ENCODE results near the gene CLEC4F. TPM values are rescaled to one million over a fixed set of nuclear protein-coding genes. Genes with fewer than 3 reads are reported as not detected.

CLEC4F gene
- polyA plus RNA-seq, 2 donors = 0.14 to 0.51 TPM

DNA sequence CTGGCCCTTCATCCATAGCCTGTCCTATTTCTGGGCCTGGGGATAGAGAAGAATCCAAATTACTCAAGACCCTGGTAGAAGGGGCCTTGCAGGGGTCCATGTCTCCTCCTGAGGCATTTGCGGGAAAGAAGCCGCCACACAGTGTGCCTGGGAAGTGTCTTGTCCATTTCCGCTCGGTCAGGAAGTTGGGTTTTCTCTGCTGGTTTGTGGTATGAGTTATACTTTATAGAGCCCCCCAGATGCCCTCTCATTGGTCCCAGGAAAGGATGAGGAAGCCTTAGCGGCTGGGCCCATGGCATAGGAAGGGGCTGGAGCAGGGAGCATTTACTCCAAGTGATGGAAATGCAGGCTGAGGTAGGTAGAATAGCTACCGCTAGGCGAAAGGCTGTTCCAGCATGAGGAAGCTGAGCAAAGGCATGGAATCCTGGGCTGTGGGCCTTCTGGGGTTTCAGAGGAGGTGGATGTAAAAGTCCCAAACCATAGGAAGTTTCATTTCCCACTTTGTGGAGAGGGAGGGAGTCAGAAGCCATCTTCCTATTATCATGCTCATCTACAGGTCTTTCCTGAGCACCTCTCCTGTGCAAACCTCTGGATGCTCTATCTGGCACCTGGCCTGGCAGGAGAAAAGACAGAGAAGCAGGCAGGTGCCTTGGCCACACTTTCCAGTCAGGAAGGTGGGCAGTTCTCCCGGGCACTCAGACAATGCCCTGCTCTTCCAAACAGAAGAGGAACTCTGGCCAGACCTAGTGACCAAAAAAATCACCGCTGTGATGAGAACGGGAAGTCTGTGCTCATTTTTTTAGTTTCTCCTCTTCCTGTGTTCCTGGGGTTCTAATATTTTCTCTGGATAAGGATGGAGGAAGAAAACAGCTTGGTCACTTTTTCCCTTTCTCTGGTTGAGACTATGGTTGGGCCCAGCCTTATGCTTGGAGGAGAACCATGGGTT, 17.9 kb upstream of the CLEC4F start:
- H3K4me1 ChIP-seq (ENCODE audit: control insufficient read depth in 2 of 2, insufficient read depth in 2 of 2, low read length in 1 of 2) = no peaks in the 10 kb centered on the region
- 82 to 84% methylated on average over 10 of the region's 10 CpGs for WGBS, 2 donors
- no peak overlapping the region for H3K4me3 ChIP-seq (ENCODE audit: low read depth in 1 of 2, low read length in 2 of 2)
- no peak overlapping the region for H3K27ac ChIP-seq (ENCODE audit: low read depth in 2 of 2, low read length in 1 of 2)
- no peaks in the 10 kb centered on the region for H3K36me3 ChIP-seq (ENCODE audit: control insufficient read depth in 2 of 2, insufficient read depth in 2 of 2, low read length in 1 of 2)
- H3K27me3 ChIP-seq (ENCODE audit: control insufficient read depth in 1 of 2, insufficient read depth in 2 of 2, low read length in 2 of 2) = no peaks in the 10 kb centered on the region
- H3K9me3 ChIP-seq (ENCODE audit: control insufficient read depth in 2 of 2, insufficient read depth in 1 of 2, low read depth in 1 of 2, low read length in 1 of 2) = no peaks in the 10 kb centered on the region

DNA sequence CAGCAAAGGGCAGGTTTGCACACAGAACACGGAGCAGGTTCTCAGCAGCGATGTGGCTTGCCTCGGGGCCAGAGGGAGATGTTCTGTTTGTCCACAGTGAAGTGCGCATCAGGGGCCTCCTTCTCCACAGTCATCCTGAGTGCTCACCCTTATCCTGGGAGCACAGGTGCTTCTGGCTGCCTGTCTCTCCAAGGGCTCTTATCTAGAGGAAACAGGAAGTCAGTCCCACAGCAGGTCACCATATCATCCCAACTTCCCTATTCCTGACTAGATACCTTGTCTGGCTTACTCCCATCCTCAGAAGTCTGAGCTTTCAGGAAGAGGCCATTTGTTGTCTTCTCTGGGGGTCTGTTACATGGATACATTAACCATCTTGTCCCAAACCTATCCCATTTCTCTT, 15.2 kb upstream of the CLEC4F start, which contains the start of gene CD207:
Gene CD207 (minus strand): TSS at position 174 of the 400 bp plus-strand sequence. CDS start 40 bp downstream, at position 134.
- Histone ChIP-seq H3K4me3 (ENCODE audit: low read depth in 1 of 2, low read length in 2 of 2) (no peak within 1 kb of the TSS), H3K27ac (ENCODE audit: low read depth in 2 of 2, low read length in 1 of 2) (no peak within 1 kb of the TSS), H3K4me1 (ENCODE audit: control insufficient read depth in 2 of 2, insufficient read depth in 2 of 2, low read length in 1 of 2) (no peaks in the 10 kb centered on the region), H3K27me3 (ENCODE audit: control insufficient read depth in 1 of 2, insufficient read depth in 2 of 2, low read length in 2 of 2) (no peaks in the 10 kb centered on the region), H3K36me3 (ENCODE audit: control insufficient read depth in 2 of 2, insufficient read depth in 2 of 2, low read length in 1 of 2) (no peaks in the 10 kb centered on the region), H3K9me3 (ENCODE audit: control insufficient read depth in 2 of 2, insufficient read depth in 1 of 2, low read depth in 1 of 2, low read length in 1 of 2) (no peaks in the 10 kb centered on the region)
- WGBS, 2 donors = 82 to 94% methylated on average over 4 of the region's 4 CpGs

DNA sequence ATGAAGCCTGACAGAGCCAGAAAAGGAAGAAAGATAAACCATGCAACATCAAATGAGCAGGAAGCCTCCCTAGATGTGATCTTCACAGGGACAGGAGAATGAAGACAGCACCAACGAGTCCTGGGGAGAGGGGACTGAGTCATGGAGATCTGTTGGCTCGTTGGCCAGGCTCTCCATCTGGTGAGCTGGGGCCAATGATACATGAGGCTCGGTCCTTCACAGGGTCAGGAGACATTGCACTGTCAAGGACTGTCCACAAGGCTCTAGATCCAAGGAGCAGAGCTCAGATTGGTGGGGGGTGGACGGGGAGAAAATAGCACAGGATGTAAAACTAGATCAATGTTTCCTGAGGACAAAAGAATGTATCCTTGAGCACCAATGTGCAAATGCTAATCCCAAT, 14.5 kb upstream of the CLEC4F start:
- H3K36me3 ChIP-seq (ENCODE audit: control insufficient read depth in 2 of 2, insufficient read depth in 2 of 2, low read length in 1 of 2) = no peaks in the 10 kb centered on the region
- no peaks in the 10 kb centered on the region for H3K4me1 ChIP-seq (ENCODE audit: control insufficient read depth in 2 of 2, insufficient read depth in 2 of 2, low read length in 1 of 2)
- no peak overlapping the region for H3K27ac ChIP-seq (ENCODE audit: low read depth in 2 of 2, low read length in 1 of 2)
- no peaks in the 10 kb centered on the region for H3K9me3 ChIP-seq (ENCODE audit: control insufficient read depth in 2 of 2, insufficient read depth in 1 of 2, low read depth in 1 of 2, low read length in 1 of 2)
- H3K27me3 ChIP-seq (ENCODE audit: control insufficient read depth in 1 of 2, insufficient read depth in 2 of 2, low read length in 2 of 2) = no peaks in the 10 kb centered on the region
- no peak overlapping the region for H3K4me3 ChIP-seq (ENCODE audit: low read depth in 1 of 2, low read length in 2 of 2)
- 61 to 66% methylated on average over 4 of the region's 4 CpGs for WGBS, 2 donors

DNA sequence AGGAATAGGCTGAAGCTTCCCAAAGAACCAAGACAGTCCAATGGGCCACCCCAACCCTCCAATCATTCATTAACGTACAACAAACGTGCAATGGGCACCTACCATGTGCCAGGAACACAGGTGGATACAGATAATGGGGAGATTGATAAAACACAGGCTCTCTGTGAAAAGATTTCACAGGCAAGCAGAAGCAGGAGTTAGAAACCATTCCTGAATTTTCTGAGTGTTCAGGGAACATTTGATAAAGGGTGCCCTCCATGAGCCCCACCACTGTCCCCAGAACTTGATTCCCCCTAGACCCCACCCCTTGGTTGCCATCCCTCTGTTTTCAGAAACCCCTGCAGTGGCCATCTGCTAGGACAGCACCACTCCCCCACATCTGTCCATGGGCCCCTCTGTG, 13.7 kb upstream of the CLEC4F start:
- WGBS, 2 donors = 79 to 87% methylated on average over 2 of the region's 2 CpGs
- no peaks in the 10 kb centered on the region for H3K9me3 ChIP-seq (ENCODE audit: control insufficient read depth in 2 of 2, insufficient read depth in 1 of 2, low read depth in 1 of 2, low read length in 1 of 2)
- H3K4me3 ChIP-seq (ENCODE audit: low read depth in 1 of 2, low read length in 2 of 2) = no peak overlapping the region
- no peaks in the 10 kb centered on the region for H3K36me3 ChIP-seq (ENCODE audit: control insufficient read depth in 2 of 2, insufficient read depth in 2 of 2, low read length in 1 of 2)
- H3K27me3 ChIP-seq (ENCODE audit: control insufficient read depth in 1 of 2, insufficient read depth in 2 of 2, low read length in 2 of 2) = no peaks in the 10 kb centered on the region
- no peaks in the 10 kb centered on the region for H3K4me1 ChIP-seq (ENCODE audit: control insufficient read depth in 2 of 2, insufficient read depth in 2 of 2, low read length in 1 of 2)
- H3K27ac ChIP-seq (ENCODE audit: low read depth in 2 of 2, low read length in 1 of 2) = no peak overlapping the region

DNA sequence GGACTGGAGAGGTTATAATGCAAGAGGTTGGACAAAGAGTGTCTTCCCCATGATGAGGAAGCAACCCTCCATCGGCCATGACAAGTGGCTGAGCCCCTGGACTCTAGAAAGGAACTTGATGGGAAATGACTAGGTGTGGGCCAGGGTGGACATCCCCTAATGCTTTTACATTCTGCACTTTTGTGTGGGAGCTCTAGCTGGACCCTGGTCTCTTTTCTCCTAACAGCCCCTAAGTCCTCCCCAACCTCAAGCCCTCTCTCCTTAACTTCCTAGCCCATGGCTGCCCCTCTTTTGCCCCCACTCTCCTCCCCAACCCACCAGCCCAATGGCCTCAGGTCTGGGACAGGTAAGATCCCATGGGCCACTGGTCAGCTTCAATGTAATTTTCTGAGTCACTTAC, 12.8 kb upstream of the CLEC4F start:
- Histone ChIP-seq H3K36me3 (ENCODE audit: control insufficient read depth in 2 of 2, insufficient read depth in 2 of 2, low read length in 1 of 2) (no peaks in the 10 kb centered on the region), H3K27ac (ENCODE audit: low read depth in 2 of 2, low read length in 1 of 2) (no peak overlapping the region), H3K4me3 (ENCODE audit: low read depth in 1 of 2, low read length in 2 of 2) (no peak overlapping the region), H3K9me3 (ENCODE audit: control insufficient read depth in 2 of 2, insufficient read depth in 1 of 2, low read depth in 1 of 2, low read length in 1 of 2) (no peaks in the 10 kb centered on the region), H3K4me1 (ENCODE audit: control insufficient read depth in 2 of 2, insufficient read depth in 2 of 2, low read length in 1 of 2) (no peaks in the 10 kb centered on the region), H3K27me3 (ENCODE audit: control insufficient read depth in 1 of 2, insufficient read depth in 2 of 2, low read length in 2 of 2) (no peaks in the 10 kb centered on the region)
- 69 to 81% methylated on average over 1 of the region's 1 CpG for WGBS, 2 donors

DNA sequence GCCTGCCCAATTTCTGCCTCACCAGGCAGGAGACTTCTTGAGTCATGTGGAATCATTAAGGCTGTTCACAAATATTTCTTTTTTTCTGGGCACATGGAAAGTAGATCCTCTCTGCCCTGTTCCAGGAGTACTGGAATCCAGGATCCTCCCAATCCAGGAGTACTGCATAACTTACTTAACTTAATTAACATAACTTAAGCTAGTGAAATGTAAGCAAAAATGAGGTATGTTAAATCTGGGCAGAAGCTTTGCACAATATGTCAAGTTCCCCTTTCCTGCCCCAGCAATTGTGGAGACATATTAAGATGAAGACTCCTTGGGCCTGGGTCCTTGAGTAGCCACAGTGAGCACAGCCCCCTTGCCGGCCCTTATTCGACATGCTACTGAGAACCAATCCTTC, 12.0 kb upstream of the CLEC4F start:
- WGBS, 2 donors = 95 to 99% methylated on average over 2 of the region's 2 CpGs
- Histone ChIP-seq H3K27me3 (ENCODE audit: control insufficient read depth in 1 of 2, insufficient read depth in 2 of 2, low read length in 2 of 2) (no peaks in the 10 kb centered on the region), H3K4me3 (ENCODE audit: low read depth in 1 of 2, low read length in 2 of 2) (no peak overlapping the region), H3K4me1 (ENCODE audit: control insufficient read depth in 2 of 2, insufficient read depth in 2 of 2, low read length in 1 of 2) (no peaks in the 10 kb centered on the region), H3K9me3 (ENCODE audit: control insufficient read depth in 2 of 2, insufficient read depth in 1 of 2, low read depth in 1 of 2, low read length in 1 of 2) (no peaks in the 10 kb centered on the region), H3K36me3 (ENCODE audit: control insufficient read depth in 2 of 2, insufficient read depth in 2 of 2, low read length in 1 of 2) (no peaks in the 10 kb centered on the region), H3K27ac (ENCODE audit: low read depth in 2 of 2, low read length in 1 of 2) (no peak overlapping the region)

DNA sequence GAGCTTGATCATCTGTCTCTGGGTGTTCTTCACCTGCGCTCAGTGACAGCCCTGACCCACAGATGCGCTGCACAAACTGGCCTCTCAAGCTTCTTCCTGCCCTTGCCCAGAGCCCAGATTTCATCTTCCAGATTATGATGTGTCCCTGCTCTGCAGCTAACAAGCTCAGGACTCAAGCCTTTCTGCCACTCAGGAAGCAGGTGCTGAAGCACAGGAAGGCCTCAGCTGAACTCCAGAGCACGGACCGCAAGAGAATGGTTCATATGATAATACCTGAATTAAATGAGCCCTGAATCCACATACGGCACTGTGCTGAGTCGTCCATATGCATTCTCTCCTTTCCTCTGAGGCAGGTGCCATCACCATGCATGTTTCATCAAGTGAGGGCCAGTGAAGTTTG, 11.5 kb upstream of the CLEC4F start:
- no peaks in the 10 kb centered on the region for H3K27me3 ChIP-seq (ENCODE audit: control insufficient read depth in 1 of 2, insufficient read depth in 2 of 2, low read length in 2 of 2)
- 67 to 71% methylated on average over 6 of the region's 6 CpGs for WGBS, 2 donors

DNA sequence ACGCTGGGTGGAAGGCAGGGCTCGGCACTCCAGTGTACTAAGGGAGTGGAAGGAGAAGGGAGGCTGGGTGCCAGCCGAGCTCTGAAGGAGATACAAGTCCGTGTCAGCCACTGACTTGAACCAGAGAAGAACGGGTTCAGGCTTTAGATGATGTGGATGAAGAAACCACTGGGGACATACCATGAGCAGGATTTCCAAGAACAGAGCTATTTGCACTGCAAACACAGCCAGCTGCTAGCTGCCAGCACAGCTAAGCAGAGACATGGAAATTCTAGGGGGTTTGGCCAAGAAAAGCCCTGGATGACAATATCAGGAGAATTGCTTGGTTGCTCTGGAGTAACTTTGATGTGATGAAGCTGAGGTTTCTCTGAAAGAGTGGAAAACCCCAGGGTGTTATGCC, 10.0 kb upstream of the CLEC4F start:
- 65 to 66% methylated on average over 5 of the region's 5 CpGs for WGBS, 2 donors
- H3K4me1 ChIP-seq (ENCODE audit: control insufficient read depth in 2 of 2, insufficient read depth in 2 of 2, low read length in 1 of 2) = no peaks in the 10 kb centered on the region
- H3K36me3 ChIP-seq (ENCODE audit: control insufficient read depth in 2 of 2, insufficient read depth in 2 of 2, low read length in 1 of 2) = no peaks in the 10 kb centered on the region
- no peaks in the 10 kb centered on the region for H3K9me3 ChIP-seq (ENCODE audit: control insufficient read depth in 2 of 2, insufficient read depth in 1 of 2, low read depth in 1 of 2, low read length in 1 of 2)
- no peak overlapping the region for H3K27ac ChIP-seq (ENCODE audit: low read depth in 2 of 2, low read length in 1 of 2)
- no peaks in the 10 kb centered on the region for H3K27me3 ChIP-seq (ENCODE audit: control insufficient read depth in 1 of 2, insufficient read depth in 2 of 2, low read length in 2 of 2)
- no peak overlapping the region for H3K4me3 ChIP-seq (ENCODE audit: low read depth in 1 of 2, low read length in 2 of 2)

More for the DNA sequence above, 11.5 kb upstream of the CLEC4F start:
- Histone ChIP-seq H3K4me1 (ENCODE audit: control insufficient read depth in 2 of 2, insufficient read depth in 2 of 2, low read length in 1 of 2) (no peaks in the 10 kb centered on the region), H3K36me3 (ENCODE audit: control insufficient read depth in 2 of 2, insufficient read depth in 2 of 2, low read length in 1 of 2) (no peaks in the 10 kb centered on the region), H3K9me3 (ENCODE audit: control insufficient read depth in 2 of 2, insufficient read depth in 1 of 2, low read depth in 1 of 2, low read length in 1 of 2) (no peaks in the 10 kb centered on the region), H3K27ac (ENCODE audit: low read depth in 2 of 2, low read length in 1 of 2) (no peak overlapping the region), H3K4me3 (ENCODE audit: low read depth in 1 of 2, low read length in 2 of 2) (no peak overlapping the region)

DNA sequence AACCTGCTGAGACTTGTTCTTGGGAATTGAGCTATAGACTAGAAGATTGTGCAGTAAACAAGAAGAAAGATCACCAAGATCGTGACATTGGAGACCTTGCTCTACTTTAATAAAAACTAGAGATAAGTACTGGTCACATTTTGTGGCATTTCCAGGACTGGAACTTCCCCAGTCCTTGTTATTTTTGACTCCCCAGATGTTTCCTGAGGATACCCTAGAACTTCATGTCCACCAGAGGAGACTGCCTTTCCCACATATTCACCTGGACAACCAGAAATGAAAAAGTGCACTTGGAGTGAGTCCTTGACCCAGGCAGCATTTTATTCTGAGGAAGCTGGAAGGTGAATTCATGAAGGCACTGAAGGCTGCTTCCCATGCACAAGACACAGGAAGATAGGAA, 9.5 kb upstream of the CLEC4F start:
- Histone ChIP-seq H3K9me3 (ENCODE audit: control insufficient read depth in 2 of 2, insufficient read depth in 1 of 2, low read depth in 1 of 2, low read length in 1 of 2) (no peaks in the 10 kb centered on the region), H3K4me1 (ENCODE audit: control insufficient read depth in 2 of 2, insufficient read depth in 2 of 2, low read length in 1 of 2) (no peaks in the 10 kb centered on the region), H3K36me3 (ENCODE audit: control insufficient read depth in 2 of 2, insufficient read depth in 2 of 2, low read length in 1 of 2) (no peaks in the 10 kb centered on the region), H3K4me3 (ENCODE audit: low read depth in 1 of 2, low read length in 2 of 2) (no peak overlapping the region), H3K27ac (ENCODE audit: low read depth in 2 of 2, low read length in 1 of 2) (no peak overlapping the region), H3K27me3 (ENCODE audit: control insufficient read depth in 1 of 2, insufficient read depth in 2 of 2, low read length in 2 of 2) (no peaks in the 10 kb centered on the region)
- 54% methylated on average over 1 of the region's 1 CpG for WGBS, 2 donors

All from esophagus (tissue), 2 donors.